ENCODE data around the gene PPP6R3. TPM values are rescaled to one million over a fixed set of nuclear protein-coding genes. Genes with fewer than 3 reads are reported as not detected.

Gene PPP6R3
- total RNA-seq, 1 donor from 2014 or later, result 86.6 TPM

DNA sequence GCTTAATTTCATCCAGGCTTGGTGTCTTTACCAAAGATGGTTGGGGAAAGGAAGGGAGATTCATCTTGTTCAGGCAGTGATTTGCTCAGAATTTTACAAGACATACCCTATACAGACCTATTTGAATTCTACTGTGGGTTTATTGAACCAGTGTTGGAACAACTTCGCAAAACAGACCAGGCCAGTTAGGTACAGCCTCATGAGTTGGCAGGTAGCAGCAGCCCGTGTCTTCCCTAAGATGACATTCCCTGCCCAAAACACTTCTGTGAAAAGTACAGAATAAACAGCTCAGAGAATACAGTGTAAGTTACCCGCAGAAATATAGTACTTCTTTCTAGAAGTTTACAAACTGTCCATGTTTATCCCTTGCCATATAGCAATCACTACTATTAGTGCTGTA lies 121.3 kb downstream of the PPP6R3 start:
- H3K9me3 Mint-ChIP-seq (ENCODE audit: unreplicated experiment), result no peaks in the 10 kb centered on the region
- peaks cover 33% of the 10 kb centered on the region for H3K4me1 Mint-ChIP-seq (ENCODE audit: unreplicated experiment)
- no peak for DNase-seq (ENCODE audit: extremely low spot score, unreplicated experiment)
- H3K4me3 Mint-ChIP-seq (ENCODE audit: unreplicated experiment), result no peak overlapping the region
- TF ChIP-seq, protein P1, sequence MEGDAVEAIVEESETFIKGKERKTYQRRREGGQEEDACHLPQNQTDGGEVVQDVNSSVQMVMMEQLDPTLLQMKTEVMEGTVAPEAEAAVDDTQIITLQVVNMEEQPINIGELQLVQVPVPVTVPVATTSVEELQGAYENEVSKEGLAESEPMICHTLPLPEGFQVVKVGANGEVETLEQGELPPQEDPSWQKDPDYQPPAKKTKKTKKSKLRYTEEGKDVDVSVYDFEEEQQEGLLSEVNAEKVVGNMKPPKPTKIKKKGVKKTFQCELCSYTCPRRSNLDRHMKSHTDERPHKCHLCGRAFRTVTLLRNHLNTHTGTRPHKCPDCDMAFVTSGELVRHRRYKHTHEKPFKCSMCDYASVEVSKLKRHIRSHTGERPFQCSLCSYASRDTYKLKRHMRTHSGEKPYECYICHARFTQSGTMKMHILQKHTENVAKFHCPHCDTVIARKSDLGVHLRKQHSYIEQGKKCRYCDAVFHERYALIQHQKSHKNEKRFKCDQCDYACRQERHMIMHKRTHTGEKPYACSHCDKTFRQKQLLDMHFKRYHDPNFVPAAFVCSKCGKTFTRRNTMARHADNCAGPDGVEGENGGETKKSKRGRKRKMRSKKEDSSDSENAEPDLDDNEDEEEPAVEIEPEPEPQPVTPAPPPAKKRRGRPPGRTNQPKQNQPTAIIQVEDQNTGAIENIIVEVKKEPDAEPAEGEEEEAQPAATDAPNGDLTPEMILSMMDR (IDR thresholded peaks at IDR 0.05), result no peak
- no peaks in the 10 kb centered on the region for H3K27me3 Mint-ChIP-seq (ENCODE audit: unreplicated experiment)
- peak overlapping the region; percentile 81 for H3K27ac Mint-ChIP-seq (ENCODE audit: unreplicated experiment)
- H3K36me3 Mint-ChIP-seq (ENCODE audit: unreplicated experiment), result peaks cover 38% of the 10 kb centered on the region

DNA sequence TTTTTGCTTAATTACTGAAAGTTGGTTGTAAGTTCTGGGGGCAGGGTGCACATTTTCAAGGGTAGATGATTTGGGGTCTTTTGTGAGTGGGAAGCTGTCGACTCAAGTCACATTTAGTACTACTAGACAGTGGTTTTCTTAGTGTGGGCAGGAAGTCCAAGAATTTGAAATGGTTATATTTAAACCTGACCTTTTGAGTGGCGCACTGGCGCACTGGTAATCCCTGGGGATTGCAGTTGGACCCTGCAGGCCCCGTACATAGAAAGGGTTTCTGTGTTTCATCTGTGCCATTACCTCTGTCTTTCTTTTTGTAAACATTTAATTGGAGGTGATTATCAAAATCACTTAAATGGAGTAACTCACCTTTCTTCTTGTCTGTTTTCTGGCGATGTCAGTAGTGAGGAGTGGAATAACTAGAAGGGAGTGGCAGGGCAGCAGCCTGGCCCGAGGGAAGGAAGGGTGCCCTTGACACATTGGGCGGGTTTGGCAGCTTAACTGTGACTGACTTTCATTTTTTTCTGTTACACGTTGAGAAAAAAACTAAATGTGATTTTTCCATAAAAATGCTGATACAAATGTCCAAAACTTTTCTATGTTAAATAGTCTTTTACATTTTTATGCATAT lies 122.0 kb downstream of the PPP6R3 start:
- Mint-ChIP-seq H3K4me1 (ENCODE audit: unreplicated experiment) (peaks cover 33% of the 10 kb centered on the region), H3K36me3 (ENCODE audit: unreplicated experiment) (peaks cover 39% of the 10 kb centered on the region), H3K4me3 (ENCODE audit: unreplicated experiment) (peak overlapping the region; percentile 14), H3K27ac (ENCODE audit: unreplicated experiment) (peak overlapping the region; percentile 81), H3K9me3 (ENCODE audit: unreplicated experiment) (no peaks in the 10 kb centered on the region), H3K27me3 (ENCODE audit: unreplicated experiment) (no peaks in the 10 kb centered on the region)
- TF ChIP-seq, protein P1 (IDR thresholded peaks at IDR 0.05), result no peak
- no peak for DNase-seq (ENCODE audit: extremely low spot score, unreplicated experiment)

- Mint-ChIP-seq H3K4me1 (ENCODE audit: unreplicated experiment) (peaks cover 33% of the 10 kb centered on the region), H3K4me3 (ENCODE audit: unreplicated experiment) (no peak overlapping the region), H3K27ac (ENCODE audit: unreplicated experiment) (peak overlapping the region; percentile 81), H3K27me3 (ENCODE audit: unreplicated experiment) (no peaks in the 10 kb centered on the region), H3K36me3 (ENCODE audit: unreplicated experiment) (peaks cover 42% of the 10 kb centered on the region), H3K9me3 (ENCODE audit: unreplicated experiment) (no peaks in the 10 kb centered on the region)
- no peak for DNase-seq (ENCODE audit: extremely low spot score, unreplicated experiment)
- TF ChIP-seq, protein P1 (IDR thresholded peaks at IDR 0.05), result no peak
These were observed 122.5 kb downstream of the PPP6R3 start for GRCh38 chr11:68583041-68583446.

DNA sequence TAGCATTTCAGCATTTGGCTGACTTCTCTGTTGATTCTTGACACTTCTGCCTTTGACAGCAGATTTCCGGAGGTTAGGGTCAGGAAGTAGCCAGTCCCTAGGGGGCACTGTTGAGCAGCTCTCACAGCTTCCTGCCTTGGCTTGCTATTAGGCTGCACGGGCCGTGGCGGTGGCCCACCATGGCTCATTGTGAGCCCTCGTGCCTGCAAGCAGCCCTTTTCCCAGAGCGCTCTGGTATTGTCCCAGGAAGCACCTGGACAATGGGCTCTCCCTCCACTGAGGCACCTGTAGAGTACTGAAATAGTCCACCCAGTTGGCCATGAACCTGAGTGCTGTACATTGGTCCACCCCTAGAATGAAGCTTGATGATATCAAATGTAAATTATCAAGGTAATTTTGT lies 123.5 kb downstream of the PPP6R3 start:
- no peak for DNase-seq (ENCODE audit: extremely low spot score, unreplicated experiment)
- TF ChIP-seq, protein P1 (IDR thresholded peaks at IDR 0.05), result peak; percentile 58
- no peak overlapping the region for H3K4me3 Mint-ChIP-seq (ENCODE audit: unreplicated experiment)
- H3K36me3 Mint-ChIP-seq (ENCODE audit: unreplicated experiment), result peaks cover 37% of the 10 kb centered on the region
- no peaks in the 10 kb centered on the region for H3K9me3 Mint-ChIP-seq (ENCODE audit: unreplicated experiment)
- H3K4me1 Mint-ChIP-seq (ENCODE audit: unreplicated experiment), result peaks cover 33% of the 10 kb centered on the region
- no peak overlapping the region for H3K27ac Mint-ChIP-seq (ENCODE audit: unreplicated experiment)
- no peaks in the 10 kb centered on the region for H3K27me3 Mint-ChIP-seq (ENCODE audit: unreplicated experiment)

DNA sequence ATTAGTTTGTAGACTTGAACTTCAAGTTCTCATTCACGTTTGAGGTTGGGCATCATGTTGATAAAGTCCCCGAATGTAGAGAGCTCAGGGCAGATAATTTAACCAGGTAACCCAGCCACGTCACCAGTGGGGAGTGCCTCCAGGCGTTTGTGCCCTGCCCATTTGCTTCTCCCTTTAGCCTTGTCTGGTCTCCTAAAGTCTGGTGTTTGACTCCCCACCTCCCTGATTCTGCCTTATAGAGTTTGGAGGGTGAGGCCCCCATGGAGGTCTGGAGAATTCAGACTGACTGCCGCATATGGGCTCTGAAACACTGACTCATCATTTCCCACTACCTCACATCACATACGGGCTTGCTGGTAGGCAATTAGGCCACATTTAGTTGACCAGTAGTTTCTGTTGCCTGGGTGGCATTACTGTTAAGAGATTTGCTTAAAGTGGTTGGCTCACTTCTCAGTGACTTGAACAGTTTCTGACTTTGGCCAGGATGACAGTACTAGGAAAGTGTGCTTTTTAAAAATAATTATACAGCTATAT lies 124.5 kb downstream of the PPP6R3 start:
- no peak for DNase-seq (ENCODE audit: extremely low spot score, unreplicated experiment)
- peaks cover 39% of the 10 kb centered on the region for H3K36me3 Mint-ChIP-seq (ENCODE audit: unreplicated experiment)
- TF ChIP-seq, protein P1 (IDR thresholded peaks at IDR 0.05), result no peak
- no peaks in the 10 kb centered on the region for H3K27me3 Mint-ChIP-seq (ENCODE audit: unreplicated experiment)
- H3K4me3 Mint-ChIP-seq (ENCODE audit: unreplicated experiment), result no peak overlapping the region
- H3K27ac Mint-ChIP-seq (ENCODE audit: unreplicated experiment), result no peak overlapping the region
- H3K9me3 Mint-ChIP-seq (ENCODE audit: unreplicated experiment), result no peaks in the 10 kb centered on the region
- peaks cover 33% of the 10 kb centered on the region for H3K4me1 Mint-ChIP-seq (ENCODE audit: unreplicated experiment)
